ENCODE data around the gene PLEKHA7.
A peak's percentile ranks its signal among the peaks of the same experiment; 100 is the strongest.
"Not testable (repeated sequence)": the region's sequence is repeated elsewhere in the genome, so short reads cannot be mapped to it uniquely, and the experiment has no call there.

Gene PLEKHA7

GRCh38 chr11:16977994-16978315, 36.3 kb downstream of the PLEKHA7 start:
- no peak for DNase-seq (ENCODE audit: low read depth)

- no peak for DNase-seq (ENCODE audit: low read depth)
Observed at GRCh38 chr11:16977136-16977993, 36.8 kb downstream of the PLEKHA7 start.

DNA sequence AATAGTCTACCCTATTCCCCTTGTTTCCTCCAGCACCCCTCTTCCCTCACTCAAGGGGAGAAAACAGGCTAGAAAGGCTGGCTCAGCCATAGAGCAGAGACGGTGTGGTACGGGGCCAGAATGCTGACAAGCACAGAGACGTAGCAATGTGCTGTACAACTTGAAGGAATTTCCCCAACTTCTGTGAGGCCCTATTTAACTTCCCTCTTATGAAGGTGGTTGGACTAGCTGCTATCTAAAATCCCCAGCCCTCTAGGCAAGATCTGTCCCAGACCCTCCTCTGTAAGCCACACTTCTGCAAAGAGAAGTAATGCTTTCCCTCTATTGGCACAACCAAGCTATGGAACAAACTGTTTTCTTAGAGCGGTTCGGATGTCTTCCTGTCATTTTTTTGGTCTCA, 37.8 kb downstream of the PLEKHA7 start:
- no peak for DNase-seq (ENCODE audit: low read depth)

DNA sequence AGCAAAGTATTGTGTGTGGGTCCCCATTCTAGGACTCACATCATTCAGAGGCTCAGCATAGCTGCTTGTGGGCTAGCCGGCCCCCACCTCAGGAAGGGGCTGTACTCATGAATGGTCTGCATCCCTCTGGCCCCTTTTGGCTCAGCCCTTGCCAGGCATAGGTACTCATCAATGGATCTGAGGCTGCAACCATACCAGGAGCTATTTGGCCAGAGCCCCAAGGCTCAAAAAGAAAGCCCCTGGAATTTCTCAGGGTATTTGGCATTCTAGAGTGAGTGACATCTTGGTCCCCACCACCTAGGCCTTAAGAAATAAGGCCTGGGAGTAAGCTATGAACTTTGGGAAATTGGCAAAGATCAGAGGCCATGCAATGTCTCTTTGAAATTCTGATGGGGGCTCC, 38.3 kb downstream of the PLEKHA7 start:
- no peak for DNase-seq (ENCODE audit: low read depth)

- DNase-seq (ENCODE audit: low read depth), result no peak
Observed at GRCh38 chr11:16973338-16973964, 40.8 kb downstream of the PLEKHA7 start.

DNA sequence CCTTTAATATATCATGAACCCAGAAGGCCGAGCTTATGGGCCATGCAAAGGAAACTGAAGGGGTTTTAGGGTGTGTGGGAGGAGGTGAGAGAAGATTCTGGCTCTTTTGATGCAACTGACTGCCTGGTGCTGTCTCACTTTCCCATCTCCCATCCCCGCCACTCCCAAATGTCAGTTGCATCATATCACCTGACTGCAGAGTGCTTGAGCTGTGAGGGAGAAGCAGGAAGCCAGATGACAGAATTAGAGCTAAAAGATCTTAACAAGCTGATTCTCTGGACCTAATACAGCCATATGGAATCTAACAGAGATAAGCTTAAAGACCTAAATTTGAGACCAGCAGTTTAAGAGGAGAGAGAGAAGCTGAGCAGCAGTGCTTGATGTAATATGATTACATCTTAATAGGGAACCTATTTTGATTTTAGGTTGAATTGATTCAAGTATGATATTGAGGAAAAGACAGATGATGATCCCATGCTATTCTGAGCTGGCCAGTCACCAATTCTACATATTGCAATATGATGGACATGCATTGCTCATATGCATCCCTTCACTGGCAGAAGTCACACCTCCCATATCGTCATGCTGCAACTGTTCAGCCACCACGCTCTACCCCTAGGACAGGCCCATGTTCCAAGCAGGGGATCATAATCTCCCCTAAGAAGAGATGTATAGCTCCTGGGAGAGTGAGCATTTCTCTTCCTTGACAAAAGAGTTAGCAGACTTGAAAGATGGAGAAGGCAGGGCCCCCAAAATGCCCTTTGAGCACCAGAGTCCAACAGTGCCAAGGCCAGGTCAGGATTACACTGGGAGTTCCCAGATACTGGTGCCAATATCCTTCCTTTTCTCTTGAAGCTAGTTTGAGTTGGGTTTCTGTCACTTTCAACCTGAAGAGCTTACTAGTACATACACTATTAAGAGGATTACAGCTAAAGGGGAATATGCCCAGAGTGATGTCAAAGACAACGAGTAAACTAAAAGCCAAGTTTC, 44.9 kb downstream of the PLEKHA7 start:
- no peak for DNase-seq (ENCODE audit: low read depth)

DNA sequence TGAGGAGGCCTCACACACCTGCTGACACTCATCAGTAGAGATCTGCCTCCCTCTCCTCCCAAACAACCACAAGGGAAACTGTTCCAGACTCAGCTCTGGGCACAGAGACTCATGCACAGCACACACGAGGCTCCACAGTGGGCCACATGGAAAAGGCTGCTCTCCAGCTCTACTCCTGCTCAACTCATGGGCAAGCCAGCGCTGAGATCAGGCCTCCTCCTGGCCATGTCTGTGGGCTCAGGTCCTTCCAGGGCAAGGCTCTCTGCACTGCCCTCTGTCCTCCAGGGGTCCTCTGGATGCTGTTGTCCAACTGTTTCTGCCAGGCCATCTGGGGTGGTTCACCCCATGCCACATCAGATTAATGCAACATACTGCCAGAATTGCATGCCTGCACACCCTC, 46.0 kb downstream of the PLEKHA7 start:
- no peak for DNase-seq (ENCODE audit: low read depth)

- no peak for DNase-seq (ENCODE audit: low read depth)
Observed at GRCh38 chr11:16966930-16967671, 47.1 kb downstream of the PLEKHA7 start.

- DNase-seq (ENCODE audit: low read depth), result no peak
Observed at GRCh38 chr11:16964501-16964900, 49.7 kb downstream of the PLEKHA7 start.

- DNase-seq (ENCODE audit: low read depth), result no peak
Observed at GRCh38 chr11:16963316-16963876, 50.8 kb downstream of the PLEKHA7 start.

DNA sequence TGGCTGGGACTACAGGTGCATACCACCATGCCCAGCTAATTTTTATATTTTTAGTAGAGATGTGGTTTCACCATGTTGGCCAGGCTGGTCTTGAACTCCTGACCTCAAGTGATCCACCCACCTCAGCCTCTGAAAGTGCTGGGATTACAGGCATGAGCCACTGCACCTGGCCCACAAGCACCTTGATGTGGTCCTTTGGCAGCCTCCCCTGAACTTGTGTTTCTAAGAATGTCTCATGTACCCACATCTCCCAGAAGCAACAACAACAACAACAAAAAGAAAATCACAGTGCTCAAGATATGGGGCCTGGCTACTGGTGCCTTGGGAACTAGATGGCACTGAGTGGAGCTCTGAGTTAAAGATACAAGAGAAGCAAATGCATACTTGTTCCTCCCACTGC, 51.6 kb downstream of the PLEKHA7 start:
- DNase-seq (ENCODE audit: low read depth), result not testable (repeated sequence)

DNA sequence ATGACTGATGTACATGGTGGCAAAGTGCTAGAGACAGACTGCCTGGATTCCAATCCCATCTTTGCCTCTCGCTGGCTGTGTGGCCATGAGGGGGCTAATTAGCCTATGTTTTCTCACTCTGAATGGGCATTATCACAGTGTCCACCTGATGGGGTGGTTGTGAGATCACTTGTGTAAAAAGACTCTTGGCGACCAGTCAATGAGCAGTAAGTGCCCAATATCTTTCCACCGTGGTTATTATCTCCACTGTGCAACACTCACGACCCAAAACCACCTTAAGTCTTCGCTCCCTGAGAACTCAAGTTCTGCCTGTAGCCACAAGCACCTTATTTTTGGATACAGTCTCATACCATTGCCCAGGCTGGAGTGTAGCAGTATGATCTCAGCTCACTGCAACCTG, 52.1 kb downstream of the PLEKHA7 start:
- no peak for DNase-seq (ENCODE audit: low read depth)

DNA sequence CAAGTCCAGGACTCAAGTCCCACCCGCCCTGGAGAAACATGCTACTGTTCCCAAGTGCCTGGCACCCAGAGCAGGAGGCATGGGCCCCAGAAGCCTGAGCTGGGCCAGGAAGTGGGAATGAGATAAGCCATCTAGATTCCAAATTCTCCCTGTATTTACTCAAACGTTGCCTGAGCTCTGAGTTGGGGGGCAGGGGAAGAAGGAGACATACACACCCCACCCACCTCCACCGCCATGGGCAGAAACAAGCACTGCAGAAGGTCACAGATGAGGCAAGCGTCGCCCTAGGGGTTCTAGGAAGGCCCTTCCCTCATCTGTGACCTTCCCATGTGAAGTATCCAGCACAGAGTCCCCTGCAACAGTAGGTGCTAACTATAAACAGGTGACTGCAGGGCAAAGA, 54.0 kb downstream of the PLEKHA7 start:
- no peak for DNase-seq (ENCODE audit: low read depth)

- no peak for DNase-seq (ENCODE audit: low read depth)
Observed at GRCh38 chr11:16959602-16960001, 54.6 kb downstream of the PLEKHA7 start.

DNA sequence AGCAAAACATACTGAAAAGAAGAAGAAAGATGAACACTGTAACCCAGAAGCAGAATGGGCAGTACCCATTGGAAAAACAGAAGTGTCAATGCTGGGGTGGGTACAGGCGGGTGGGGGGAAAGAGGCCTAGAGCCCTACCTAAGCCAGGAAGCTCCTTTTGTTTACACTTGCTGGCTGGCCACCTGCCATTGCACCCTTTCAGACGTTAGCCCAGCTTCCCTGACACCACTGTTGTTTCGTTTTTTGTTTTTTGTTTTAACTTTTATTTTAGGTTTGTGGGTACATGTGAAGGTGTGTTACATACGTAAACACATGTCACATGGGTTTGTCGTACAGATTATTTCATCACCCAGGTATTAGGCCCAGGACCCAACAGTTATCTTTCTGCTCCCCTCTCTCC, 55.4 kb downstream of the PLEKHA7 start:
- no peak for DNase-seq (ENCODE audit: low read depth)

DNA sequence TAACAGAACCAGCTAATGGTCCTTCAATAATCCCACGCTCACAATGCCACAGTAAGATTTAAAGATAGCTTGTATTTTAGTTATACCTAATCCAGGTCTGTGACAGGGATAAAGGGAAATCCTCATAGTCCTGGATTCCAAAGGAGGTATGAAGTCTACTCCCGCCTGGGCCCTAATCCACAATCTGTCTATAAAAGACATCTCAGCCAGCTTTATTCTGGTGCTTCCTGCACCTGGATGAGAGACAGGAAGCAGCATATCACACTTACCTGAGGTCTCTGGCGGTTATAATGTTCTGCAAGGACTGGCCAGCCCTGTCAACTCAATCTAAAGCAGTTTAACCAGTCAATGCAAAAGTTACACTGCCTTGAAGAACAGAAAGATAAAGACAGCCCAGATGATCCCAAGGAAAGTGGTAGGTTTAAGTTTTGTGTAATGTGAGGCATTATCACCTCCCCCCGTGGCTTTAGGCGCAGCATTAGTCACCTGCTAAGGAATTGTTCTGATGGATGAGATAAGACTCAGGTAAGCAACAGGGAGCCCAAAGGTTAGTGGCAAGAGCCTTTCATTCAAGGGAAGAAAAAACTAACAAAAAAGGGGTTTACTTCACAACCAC, 57.6 kb downstream of the PLEKHA7 start:
- DNase-seq (ENCODE audit: low read depth), result no peak

DNA sequence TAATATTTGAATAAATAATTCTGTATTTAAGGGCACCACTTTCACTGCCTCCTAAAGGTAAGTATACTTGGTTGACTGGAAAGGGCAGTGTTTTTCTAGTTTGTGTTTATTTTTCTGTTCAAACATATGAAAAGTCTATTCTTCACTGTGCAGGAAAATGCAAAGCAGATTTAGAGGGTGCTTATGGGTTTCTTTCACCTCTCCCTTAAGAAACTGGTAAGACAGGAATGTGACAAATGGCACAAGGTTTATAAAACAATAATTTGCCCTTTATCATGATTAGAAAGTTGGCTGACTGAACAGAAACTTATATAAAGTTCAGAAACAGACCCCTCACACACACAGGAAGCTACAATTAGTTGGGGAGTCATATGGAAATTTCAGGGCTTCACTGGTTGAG, 60.6 kb downstream of the PLEKHA7 start:
- DNase-seq (ENCODE audit: low read depth), result no peak

- DNase-seq (ENCODE audit: low read depth), result no peak
Observed at GRCh38 chr11:16946477-16947282, 67.5 kb downstream of the PLEKHA7 start.

GRCh38 chr11:16945671-16946469, 68.3 kb downstream of the PLEKHA7 start:
- DNase-seq (ENCODE audit: low read depth), result peak; percentile 66
